Tibial artery (tissue), 4 donors: ENCODE results near the gene HEATR1.

Source experiments
- DNase-seq, 2 donors: peaks; one replicate each; pipeline ENCODE4 v3.0.0-alpha.2; 2019
- H3K27ac ChIP-seq, 2 donors: fragments of 200-600 bp; sonication (generic) in 1 of 2; 1 replicate in 1 of 2; 2 replicates in 1 of 2; pipeline ENCODE4 v1.5.1; 2018 to 2019; ENCODE audit warnings: mild to moderate bottlenecking in 1 of 2
- H3K27me3 ChIP-seq, 2 donors: fragments of 200-600 bp; sonication (generic) in 1 of 2; one replicate each; pipeline versions ENCODE4 v1.5.1 to v1.6.0; 2016 to 2019
- H3K36me3 ChIP-seq, 3 donors: fragments of 200-600 bp; sonication (generic) in 2 of 3; one replicate each; pipeline ENCODE4 v1.5.1; 2016 to 2019; ENCODE audit warnings: mild to moderate bottlenecking in 2 of 3
- H3K4me1 ChIP-seq, 4 donors: fragments of 200-600 bp; sonication (generic) in 2 of 4; 1 replicate in 3 of 4; 2 replicates in 1 of 4; pipeline ENCODE4 v1.5.1; 2016 to 2019
- H3K4me3 ChIP-seq, 2 donors: fragments of 200-600 bp; sonication (generic) in 1 of 2; 1 replicate in 1 of 2; 2 replicates in 1 of 2; pipeline ENCODE4 v1.5.1; 2018 to 2019; ENCODE audit warnings: mild to moderate bottlenecking in 2 of 2
- H3K9me3 ChIP-seq, 3 donors: fragments of 200-600 bp; sonication (generic) in 1 of 3; one replicate each; pipeline ENCODE4 v1.5.1; 2016 to 2019
- intact Hi-C: fragments of 100-400 bp; cut with DNase I; formaldehyde crosslinking; loops from one replicate; pipeline ENCODE4 v1.15.0; 2023; ENCODE audit warnings: low total_unique reads
- TF ChIP-seq, protein P1 (sequence below), 2 experiments: fragments of 200-600 bp in 1 of 2; fragments of 450-650 bp in 1 of 2; IDR thresholded peaks; one replicate each; pipeline ENCODE4 v1.5.1; 2017 to 2019; ENCODE audit warnings: antibody characterized with exemption in 2 of 2, mild to moderate bottlenecking in 1 of 2, moderate library complexity in 1 of 2

Gene HEATR1

DNA sequence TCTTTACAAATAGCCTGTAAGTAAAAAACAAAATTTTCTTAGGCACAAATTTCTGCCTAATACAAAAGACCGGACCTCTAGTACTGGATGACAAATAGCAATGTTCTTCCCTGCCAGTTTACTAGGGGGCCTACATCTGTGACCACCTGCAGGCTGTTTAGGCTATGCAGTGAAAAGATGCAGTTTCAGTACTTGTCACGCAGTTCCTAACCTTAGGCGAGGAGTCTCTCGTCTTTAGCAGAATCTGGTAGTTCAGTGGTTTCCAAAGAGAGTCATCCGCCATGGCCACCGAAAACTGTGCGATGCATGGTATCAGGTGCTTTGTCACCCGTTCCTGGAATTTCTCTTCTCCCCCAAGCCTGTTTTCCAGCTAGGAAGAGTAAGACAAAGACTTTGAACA lies 50.9 kb downstream of the HEATR1 start:
- no peaks in the 10 kb centered on the region for H3K27me3 ChIP-seq
- intact Hi-C loops: no loop called here
- TF ChIP-seq, protein P1, sequence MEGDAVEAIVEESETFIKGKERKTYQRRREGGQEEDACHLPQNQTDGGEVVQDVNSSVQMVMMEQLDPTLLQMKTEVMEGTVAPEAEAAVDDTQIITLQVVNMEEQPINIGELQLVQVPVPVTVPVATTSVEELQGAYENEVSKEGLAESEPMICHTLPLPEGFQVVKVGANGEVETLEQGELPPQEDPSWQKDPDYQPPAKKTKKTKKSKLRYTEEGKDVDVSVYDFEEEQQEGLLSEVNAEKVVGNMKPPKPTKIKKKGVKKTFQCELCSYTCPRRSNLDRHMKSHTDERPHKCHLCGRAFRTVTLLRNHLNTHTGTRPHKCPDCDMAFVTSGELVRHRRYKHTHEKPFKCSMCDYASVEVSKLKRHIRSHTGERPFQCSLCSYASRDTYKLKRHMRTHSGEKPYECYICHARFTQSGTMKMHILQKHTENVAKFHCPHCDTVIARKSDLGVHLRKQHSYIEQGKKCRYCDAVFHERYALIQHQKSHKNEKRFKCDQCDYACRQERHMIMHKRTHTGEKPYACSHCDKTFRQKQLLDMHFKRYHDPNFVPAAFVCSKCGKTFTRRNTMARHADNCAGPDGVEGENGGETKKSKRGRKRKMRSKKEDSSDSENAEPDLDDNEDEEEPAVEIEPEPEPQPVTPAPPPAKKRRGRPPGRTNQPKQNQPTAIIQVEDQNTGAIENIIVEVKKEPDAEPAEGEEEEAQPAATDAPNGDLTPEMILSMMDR (IDR thresholded peaks at IDR 0.05): no peak
- no peaks in the 10 kb centered on the region for H3K4me1 ChIP-seq
- H3K27ac ChIP-seq: no peak overlapping the region
- peaks cover 97 to 100% (median 99%) of the 10 kb centered on the region in 3 donors for H3K36me3 ChIP-seq
- no peak for DNase-seq
- H3K4me3 ChIP-seq: no peak overlapping the region
- H3K9me3 ChIP-seq: no peaks in the 10 kb centered on the region

DNA sequence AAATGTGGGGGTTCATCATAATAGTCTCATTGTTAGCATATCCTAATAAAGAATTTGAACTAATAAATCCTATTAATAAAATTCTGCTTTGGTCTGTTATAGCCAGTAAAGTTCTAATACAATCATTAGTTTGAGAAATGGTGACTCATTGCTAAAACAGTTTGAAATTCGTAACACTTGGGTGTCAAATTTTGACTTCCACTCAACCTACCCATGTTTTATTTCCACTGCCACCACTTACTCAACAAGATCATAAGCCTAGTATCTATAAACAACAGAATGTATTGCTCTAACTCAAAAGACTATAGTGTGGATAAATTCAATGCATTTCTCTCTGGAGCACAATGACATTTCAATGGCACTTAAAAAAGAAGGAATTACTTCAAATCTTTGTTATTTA lies 51.4 kb downstream of the HEATR1 start:
- intact Hi-C loops: no loop called here
- Histone ChIP-seq H3K9me3 (no peaks in the 10 kb centered on the region), H3K36me3 (peaks cover 96 to 100% (median 99%) of the 10 kb centered on the region in 3 donors), H3K27ac (no peak overlapping the region), H3K27me3 (no peaks in the 10 kb centered on the region), H3K4me1 (no peaks in the 10 kb centered on the region), H3K4me3 (no peak overlapping the region)
- TF ChIP-seq, protein P1 (IDR thresholded peaks at IDR 0.05): no peak
- no peak for DNase-seq

DNA sequence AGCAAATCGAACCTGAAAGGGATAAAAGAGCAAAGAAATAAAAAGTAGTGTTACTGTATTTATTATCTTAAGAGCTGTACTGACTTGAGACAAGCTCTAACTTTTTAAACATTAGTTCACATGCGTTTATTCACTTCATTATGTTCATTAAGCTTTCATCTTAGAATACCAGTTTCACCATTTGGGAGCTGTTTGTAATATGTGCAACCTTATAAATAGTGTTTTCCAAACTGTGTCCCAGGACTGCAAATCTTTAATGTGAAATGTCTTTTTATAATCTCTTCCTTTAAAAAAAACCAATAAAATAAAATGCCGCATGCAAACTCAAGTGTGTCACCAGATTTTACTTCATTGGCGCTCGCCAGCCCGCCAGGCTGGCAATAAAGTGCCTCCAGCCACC lies 52.2 kb downstream of the HEATR1 start:
- H3K27ac ChIP-seq: no peak overlapping the region
- TF ChIP-seq, protein P1 (IDR thresholded peaks at IDR 0.05): no peak
- H3K36me3 ChIP-seq: peaks cover 89 to 100% (median 99%) of the 10 kb centered on the region in 3 donors
- H3K9me3 ChIP-seq: no peaks in the 10 kb centered on the region
- H3K4me1 ChIP-seq: no peaks in the 10 kb centered on the region
- no peak for DNase-seq
- intact Hi-C loops: no loop called here
- H3K27me3 ChIP-seq: no peaks in the 10 kb centered on the region
- no peak overlapping the region for H3K4me3 ChIP-seq

DNA sequence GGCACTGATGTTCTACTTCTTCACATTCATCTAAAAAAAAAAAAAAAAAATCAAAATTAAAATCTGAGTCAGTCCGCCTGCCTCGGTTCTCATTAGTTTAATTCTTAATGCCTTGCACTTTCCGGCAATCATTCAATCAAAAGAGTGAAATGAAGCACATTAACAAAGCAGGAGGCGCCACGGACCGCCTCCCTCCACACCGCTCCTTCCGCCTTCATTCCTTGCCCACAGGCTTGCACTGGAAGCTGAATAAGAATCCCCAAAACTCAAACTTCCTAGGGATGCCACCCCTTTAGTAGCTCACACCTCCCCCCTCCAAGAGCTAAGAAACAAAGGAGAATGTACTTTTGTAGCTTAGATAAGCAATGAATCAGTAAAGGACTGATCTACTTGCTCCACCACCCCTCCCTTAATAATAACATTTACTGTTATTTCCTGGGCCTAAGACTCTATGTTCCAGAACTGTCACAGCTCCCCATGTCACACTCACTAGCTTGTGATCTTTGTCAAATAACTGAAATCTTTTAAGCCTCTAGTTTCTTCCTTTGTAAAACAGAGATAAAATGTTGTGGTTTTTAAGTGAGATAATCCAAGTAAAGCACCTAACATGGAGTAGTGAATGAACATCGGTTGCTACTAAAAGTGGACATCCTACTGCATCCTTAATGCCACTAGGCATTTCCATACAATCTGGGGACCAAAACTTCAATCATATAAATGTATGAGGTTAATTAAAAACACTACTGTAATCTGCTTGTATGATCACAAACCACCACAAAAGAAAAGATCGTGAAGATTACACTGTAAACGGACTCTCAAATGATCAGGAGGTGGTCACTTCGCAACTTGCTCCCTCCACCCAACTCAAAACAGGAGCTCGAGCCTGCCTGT lies 53.1 kb downstream of the HEATR1 start:
- Histone ChIP-seq H3K27me3 (no peaks in the 10 kb centered on the region), H3K27ac (no peak overlapping the region), H3K36me3 (peaks cover 85 to 100% (median 99%) of the 10 kb centered on the region in 3 donors), H3K9me3 (no peaks in the 10 kb centered on the region), H3K4me3 (no peak overlapping the region), H3K4me1 (no peaks in the 10 kb centered on the region)
- intact Hi-C loops: no loop called here
- TF ChIP-seq, protein P1 (IDR thresholded peaks at IDR 0.05): no peak
- DNase-seq: no peak

GRCh38 chr1:236548452-236548851 lies 55.9 kb downstream of the HEATR1 start:
- Histone ChIP-seq H3K4me3 (no peak overlapping the region), H3K27ac (no peak overlapping the region), H3K4me1 (peaks cover 0 to under 1% (median under 1%) of the 10 kb centered on the region in 4 donors), H3K27me3 (no peaks in the 10 kb centered on the region), H3K36me3 (peaks cover 72 to 100% (median 100%) of the 10 kb centered on the region in 3 donors), H3K9me3 (no peaks in the 10 kb centered on the region)
- TF ChIP-seq, protein P1 (IDR thresholded peaks at IDR 0.05): no peak
- no peak for DNase-seq
- intact Hi-C loops: no loop called here
